GM21447 (cell line): ENCODE data around the gene CNDP2.
A peak's percentile ranks its signal among the peaks of the same experiment; 100 is the strongest.

Source experiments
- ATAC-seq: cut with Tn5 transposase; IDR thresholded peaks from one replicate; pipeline ENCODE4 v1.9.1; 2021; ENCODE audit not compliant: unreplicated experiment

CNDP2 gene

GRCh38 chr18:74495581-74496507 lies at the start of gene CNDP2:
Gene CNDP2, plus strand, starts transcription at chr18:74496363. Its CDS starts 3,611 bp downstream, at chr18:74499974.
- peak; percentile 71 for ATAC-seq

GRCh38 chr18:74446631-74447403 lies 49.3 kb upstream of the CNDP2 start:
- no peak for ATAC-seq

GRCh38 chr18:74447404-74448152 lies 48.6 kb upstream of the CNDP2 start:
- ATAC-seq: no peak

GRCh38 chr18:74450626-74451025 lies 45.5 kb upstream of the CNDP2 start:
- ATAC-seq: no peak

- no peak for ATAC-seq
Measured at GRCh38 chr18:74451148-74451547, 45.0 kb upstream of the CNDP2 start.

GRCh38 chr18:74453016-74453566 lies 43.1 kb upstream of the CNDP2 start:
- ATAC-seq: no peak

- no peak for ATAC-seq
Measured at GRCh38 chr18:74453642-74454198, 42.4 kb upstream of the CNDP2 start.

- ATAC-seq: no peak
Measured at GRCh38 chr18:74454279-74454751, 41.8 kb upstream of the CNDP2 start.

GRCh38 chr18:74455386-74455785 lies 40.8 kb upstream of the CNDP2 start:
- ATAC-seq: no peak

GRCh38 chr18:74456017-74456348 lies 40.2 kb upstream of the CNDP2 start:
- ATAC-seq: no peak

GRCh38 chr18:74456349-74457042 lies 39.7 kb upstream of the CNDP2 start:
- ATAC-seq: no peak

GRCh38 chr18:74457043-74457724 lies 39.0 kb upstream of the CNDP2 start, which contains the start of gene DIPK1C:
Gene DIPK1C, minus strand, starts transcription at chr18:74457308. Its CDS starts 49 bp downstream, at chr18:74457259.
- ATAC-seq: no peak

- no peak for ATAC-seq
Measured at GRCh38 chr18:74457725-74458421, 38.3 kb upstream of the CNDP2 start.

- ATAC-seq: no peak
Measured at GRCh38 chr18:74459889-74460288, 36.3 kb upstream of the CNDP2 start.

GRCh38 chr18:74460825-74461224 lies 35.3 kb upstream of the CNDP2 start:
- ATAC-seq: no peak

- no peak for ATAC-seq
Measured at GRCh38 chr18:74463254-74463653, 32.9 kb upstream of the CNDP2 start.

GRCh38 chr18:74463983-74464382 lies 32.2 kb upstream of the CNDP2 start:
- no peak for ATAC-seq

- no peak for ATAC-seq
Measured at GRCh38 chr18:74465775-74466174, 30.4 kb upstream of the CNDP2 start.
